HCT116 (cell line): ENCODE data around the gene SLC25A10. TPM values are rescaled to one million over a fixed set of nuclear protein-coding genes. Genes with fewer than 3 reads are reported as not detected.

Experiments
- ATAC-seq: fragments of 200-7000 bp; cut with Tn5 transposase; 2 replicates; pipeline ENCODE4 v1.9.1; 2020; ENCODE audit warnings: mild to moderate bottlenecking, moderate library complexity
- BruUV-seq: library from RNA; stranded (reverse); fragments of 400-500 nt; replicated peaks from 2 replicates; lab custom pipeline; 2021; lab: Mats Ljungman, UMichigan
- CTCF ChIA-PET: fragments of 300-600 bp; sonication (Branson Sonifier 250); formaldehyde crosslinking; loops from one replicate; lab custom pipeline; 2021; ENCODE audit warnings: antibody characterized with exemption; lab: Charles Lee
- POLR2A ChIA-PET: fragments of 300-600, 350-600 bp; sonication (Branson Sonifier 250); formaldehyde crosslinking; loops from one replicate; lab custom pipeline; 2021; ENCODE audit warnings: antibody characterized with exemption; lab: Charles Lee
- RAD21 ChIA-PET, 2 experiments: fragments of 300-600 bp; sonication (Branson Sonifier 250); formaldehyde crosslinking; loops; one replicate each; lab custom pipeline; 2023; ENCODE audit warnings: low total read pairs in 2 of 2; ENCODE audit not compliant: uncharacterized antibody in 2 of 2, unreplicated experiment in 2 of 2, low non-redundant PET in 1 of 2; lab: Charles Lee
- DNase-seq: peaks from one replicate; pipeline ENCODE4 v3.0.0-alpha.2; 2010; ENCODE audit warnings: low read depth, low spot score
- H2AFZ ChIP-seq: fragments of 200-600 bp; shearing (Covaris generic), sonication (generic); 2 replicates; pipeline ENCODE4 v1.6.1; 2017; ENCODE audit warnings: low read depth, mixed run types, mixed read lengths, antibody characterized with exemption, low read length; ENCODE audit not compliant: poor library complexity, severe bottlenecking
- H3K27ac ChIP-seq: 2 replicates; pipeline ENCODE4 v1.5.1; 2012; ENCODE audit warnings: low read depth, low read length
- H3K27me3 ChIP-seq: fragments of 200-600 bp; sonication (generic); 2 replicates; pipeline ENCODE4 v1.6.1; 2016; ENCODE audit warnings: mixed run types, low read length, mixed read lengths; ENCODE audit not compliant: insufficient read depth
- H3K36me3 ChIP-seq, 2 experiments: fragments of 200-500 bp in 1 of 2; fragments of 200-600 bp in 1 of 2; sonication (Bioruptor generic) in 1 of 2; sonication (generic) in 1 of 2; 2 replicates each; pipeline versions ENCODE4 v1.5.1 to v1.6.1; 2014 to 2016; ENCODE audit warnings: low read length in 2 of 2, inconsistent platforms in 1 of 2, mixed read lengths in 1 of 2, mixed run types in 1 of 2; ENCODE audit not compliant: insufficient read depth in 2 of 2, control insufficient read depth in 1 of 2
- H3K4me1 ChIP-seq, 2 experiments: fragments of 200-600 bp in 1 of 2; sonication (generic) in 1 of 2; 2 replicates each; pipeline versions ENCODE4 v1.5.1 to v1.6.1; 2012 to 2017; ENCODE audit warnings: low read length in 2 of 2, inconsistent platforms in 1 of 2, mild to moderate bottlenecking in 1 of 2, mixed read lengths in 1 of 2, mixed run types in 1 of 2, moderate library complexity in 1 of 2; ENCODE audit not compliant: insufficient read depth in 2 of 2, control insufficient read depth in 1 of 2
- H3K4me2 ChIP-seq: fragments of 200-600 bp; sonication (generic); 2 replicates; pipeline ENCODE4 v1.6.1; 2017; ENCODE audit warnings: mixed run types, low read length, mixed read lengths
- H3K4me3 ChIP-seq, 2 experiments: fragments of 200-600 bp in 1 of 2; sonication (generic) in 1 of 2; replicated peaks in 1 of 2; 2 replicates each; pipeline ENCODE4 v1.5.1; 2011 to 2016; ENCODE audit warnings: low read length in 2 of 2, control low read depth in 1 of 2, low read depth in 1 of 2, mild to moderate bottlenecking in 1 of 2, mixed read lengths in 1 of 2, mixed run types in 1 of 2
- H3K79me2 ChIP-seq: fragments of 200-600 bp; sonication (generic); 2 replicates; pipeline ENCODE4 v1.6.1; 2017; ENCODE audit warnings: mild to moderate bottlenecking, mixed run types, low read length, moderate library complexity, mixed read lengths; ENCODE audit not compliant: insufficient read depth
- H3K9ac ChIP-seq: fragments of 200-600 bp; sonication (generic); 2 replicates; pipeline ENCODE4 v1.6.1; 2016; ENCODE audit warnings: low read length, mixed read lengths
- H3K9me2 ChIP-seq: fragments of 200-600 bp; sonication (generic), shearing (Covaris generic); 2 replicates; pipeline ENCODE4 v1.6.1; 2017; ENCODE audit warnings: mixed run types, mild to moderate bottlenecking, moderate library complexity; ENCODE audit not compliant: insufficient read depth
- H3K9me3 ChIP-seq, 2 experiments: fragments of 200-500 bp in 1 of 2; fragments of 200-600 bp in 1 of 2; sonication (Bioruptor generic) in 1 of 2; sonication (generic) in 1 of 2; 2 replicates each; pipeline ENCODE4 v1.6.1; 2014 to 2017; ENCODE audit warnings: low read length in 2 of 2, mixed read lengths in 2 of 2, inconsistent platforms in 1 of 2, low read depth in 1 of 2, mild to moderate bottlenecking in 1 of 2, mixed run types in 1 of 2, moderate library complexity in 1 of 2; ENCODE audit not compliant: control insufficient read depth in 1 of 2, insufficient read depth in 1 of 2
- H4K20me1 ChIP-seq: fragments of 200-600 bp; sonication (generic), shearing (Covaris generic); 2 replicates; pipeline ENCODE4 v1.6.1; 2017; ENCODE audit warnings: mixed run types, mild to moderate bottlenecking, moderate library complexity; ENCODE audit not compliant: insufficient read depth
- ATF3 ChIP-seq: IDR thresholded peaks from 2 replicates; pipeline ENCODE4 v1.6.1; 2012
- CTCF ChIP-seq, 3 experiments: fragments of 200-600 bp in 1 of 3; sonication (generic) in 1 of 3; IDR thresholded peaks in 2 of 3; conservative IDR thresholded peaks in 1 of 3; 2 replicates each; pipeline ENCODE4 v1.5.1; 2012 to 2017; ENCODE audit warnings: low read depth in 2 of 3, low read length in 2 of 3, antibody characterized with exemption in 1 of 3, borderline replicate concordance in 1 of 3, control low read depth in 1 of 3, mild to moderate bottlenecking in 1 of 3, mixed read lengths in 1 of 3, mixed run types in 1 of 3, moderate library complexity in 1 of 3; ENCODE audit not compliant: insufficient read depth in 1 of 3
- POLR2A ChIP-seq: IDR thresholded peaks from 2 replicates; pipeline ENCODE4 v1.7.0; 2011; ENCODE audit warnings: borderline replicate concordance; ENCODE audit not compliant: insufficient read depth, insufficient read length; ENCODE audit errors: extremely low read depth
- SIN3A ChIP-seq: IDR thresholded peaks from 2 replicates; pipeline ENCODE4 v1.6.1; 2012; ENCODE audit warnings: low read depth
- TCF7L2 ChIP-seq: IDR thresholded peaks from 2 replicates; pipeline ENCODE4 v1.7.0; 2011; ENCODE audit warnings: borderline replicate concordance, inconsistent platforms; ENCODE audit not compliant: insufficient read depth, insufficient read length; ENCODE audit errors: extremely low read depth
- ZFX ChIP-seq: fragments of 450-650 bp; IDR thresholded peaks from 2 replicates; pipeline ENCODE4 v1.6.1; 2017
- intact Hi-C: fragments of 100-400 bp; cut with micrococcal nuclease; formaldehyde crosslinking; loops from 2 replicates; pipeline ENCODE4 v1.10.0; 2022
- total RNA-seq: library from RNA; stranded (reverse); gene quantifications from one replicate; pipeline ENCODE4 v1.2.1, GENCODE V29; 2021; ENCODE audit not compliant: unreplicated experiment

The SLC25A10 gene
- total RNA-seq, 1 experiment from 2014 or later: 70.8 TPM

DNA sequence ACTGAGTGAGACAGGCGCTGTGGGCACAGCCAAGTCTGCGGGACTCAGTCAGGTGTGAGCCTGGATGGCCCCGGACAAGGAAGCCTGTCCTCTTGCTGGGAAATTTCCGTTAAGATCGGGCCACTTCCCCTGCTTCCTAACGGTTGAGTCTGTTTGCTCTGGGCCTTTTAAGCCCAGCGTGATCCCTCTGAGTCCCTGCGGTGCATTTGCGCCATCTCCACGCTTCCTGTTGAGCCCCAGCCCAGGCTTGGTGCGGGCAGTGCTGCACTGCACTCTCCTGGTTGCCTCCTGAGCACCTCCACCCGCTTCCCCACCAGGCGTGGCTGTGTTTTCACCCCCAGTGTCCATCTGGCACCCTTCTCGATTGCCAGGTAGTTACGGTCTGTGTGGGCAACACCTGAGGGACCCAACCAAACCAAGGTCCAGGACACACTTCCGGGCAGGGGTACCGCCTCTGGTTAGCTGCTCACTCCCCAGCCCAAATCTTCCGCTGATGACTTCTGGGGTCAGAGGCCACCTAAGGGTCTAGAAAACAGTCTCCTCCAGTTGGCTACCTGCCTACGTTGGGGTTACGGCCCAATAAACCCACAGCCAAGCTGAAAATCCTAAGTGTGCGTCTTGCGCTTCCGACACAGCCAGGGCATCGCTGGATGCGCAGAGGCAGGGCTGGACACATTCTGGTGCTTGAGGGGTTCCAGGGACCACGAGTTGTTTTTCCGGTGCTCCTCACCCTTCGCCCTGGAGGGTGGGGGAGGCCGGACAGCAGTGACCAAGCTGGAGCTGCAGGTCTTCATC lies 1.4 kb upstream of the SLC25A10 start:
- H3K9ac ChIP-seq: peak overlapping the region; percentile 93
- peaks cover 11 to 25% of the 10 kb centered on the region in 2 experiments; a peak in 3 of 4 replicates for H3K36me3 ChIP-seq
- peak overlapping the region; percentile 100 for H3K4me2 ChIP-seq
- intact Hi-C loops: no loop called here
- H3K4me3 ChIP-seq: peak overlapping the region in 1 of 2 experiments; percentile 96; a peak in 3 of 4 replicates
- no peaks in the 10 kb centered on the region for H3K27me3 ChIP-seq
- peaks cover 32 to 48% of the 10 kb centered on the region in 2 experiments for H3K4me1 ChIP-seq
- ChIA-PET CTCF (no interaction called here), RAD21 (no interaction called here), POLR2A (interaction anchor here (0.8 to 1.5 kb wide), 2 partner anchors 8 to 28 kb away, joined by 3 to 5 read pairs; partner anchors contain the start of genes ARL16, HGS and MRPL12)
- TF ChIP-seq TCF7L2 (no peak), SIN3A (no peak), POLR2A (peak; percentile 55), ATF3 (no peak)
- no peak for DNase-seq
- H3K9me3 ChIP-seq: no peaks in the 10 kb centered on the region
- no peaks in the 10 kb centered on the region for H3K9me2 ChIP-seq
- ATAC-seq: no peak
- BruUV-seq: no TSS peak
- peak overlapping the region; percentile 96 for H3K27ac ChIP-seq
- H4K20me1 ChIP-seq: no peaks in the 10 kb centered on the region
- H2AFZ ChIP-seq: no peak overlapping the region
- peaks cover 53% of the 10 kb centered on the region for H3K79me2 ChIP-seq

- Histone ChIP-seq H3K27ac (peak overlapping the region; percentile 96), H2AFZ (no peak overlapping the region), H3K9me2 (no peaks in the 10 kb centered on the region), H4K20me1 (no peaks in the 10 kb centered on the region), H3K27me3 (no peaks in the 10 kb centered on the region), H3K4me1 (peaks cover 32 to 48% of the 10 kb centered on the region in 2 experiments), H3K9me3 (no peaks in the 10 kb centered on the region), H3K4me3 (peak overlapping the region; percentile 66 to 96), H3K4me2 (peak overlapping the region; percentile 100), H3K36me3 (peaks cover 4 to 10% of the 10 kb centered on the region in 2 experiments; a peak in 3 of 4 replicates), H3K9ac (peak overlapping the region; percentile 93), H3K79me2 (peaks cover 37% of the 10 kb centered on the region)
- intact Hi-C loops: no loop called here
- CTCF ChIA-PET: interaction anchor here (1.5 kb wide), 1 partner anchor 9 kb away, joined by 8 read pairs; no protein-coding TSS in a partner anchor
- BruUV-seq: no TSS peak
- TF ChIP-seq CTCF (IDR thresholded peaks at IDR 0.05 in 2 of 3, conservative IDR thresholded peaks at IDR 0.05 in 1 of 3; ENCODE audit: borderline replicate concordance in 1 of 3, insufficient read depth in 1 of 3, low read depth in 2 of 3, low read length in 2 of 3) (peak in 1 of 3 experiments; percentile 9; a peak in 2 of 6 replicates), ATF3 (no peak), ZFX (peak; percentile 94)
- no peak for DNase-seq
- POLR2A ChIA-PET: interaction anchor here (0.8 to 1.9 kb wide), 4 partner anchors 9 to 216 kb away, joined by 3 to 5 read pairs (median 4); partner anchors contain the start of genes MAFG and MRPL12
- RAD21 ChIA-PET: interaction anchor here in 1 of 2 experiments (1.2 kb wide), 1 partner anchor 9 kb away, joined by 4 read pairs; no protein-coding TSS in a partner anchor
- ATAC-seq: peak; percentile 37
Observed at GRCh38 chr17:81712468-81713003, 452 bp downstream of the SLC25A10 start.
